LNCaP clone FGC (cell line): ENCODE data around the gene NDST3.

Source experiments
- DNase-seq: peaks from one replicate; pipeline ENCODE4 v3.0.0-alpha.2; 2011; ENCODE audit warnings: low read depth
- H3K4me3 ChIP-seq: 2 replicates; pipeline ENCODE4 v1.5.1; 2011; ENCODE audit warnings: mild to moderate bottlenecking, low read depth, low read length, control low read depth
- TF ChIP-seq, protein P1 (sequence below): IDR thresholded peaks from 2 replicates; pipeline ENCODE4 v1.5.1; 2012; ENCODE audit warnings: mild to moderate bottlenecking; ENCODE audit not compliant: control insufficient read depth, insufficient read depth; ENCODE audit errors: extremely low read depth

The NDST3 gene

DNA sequence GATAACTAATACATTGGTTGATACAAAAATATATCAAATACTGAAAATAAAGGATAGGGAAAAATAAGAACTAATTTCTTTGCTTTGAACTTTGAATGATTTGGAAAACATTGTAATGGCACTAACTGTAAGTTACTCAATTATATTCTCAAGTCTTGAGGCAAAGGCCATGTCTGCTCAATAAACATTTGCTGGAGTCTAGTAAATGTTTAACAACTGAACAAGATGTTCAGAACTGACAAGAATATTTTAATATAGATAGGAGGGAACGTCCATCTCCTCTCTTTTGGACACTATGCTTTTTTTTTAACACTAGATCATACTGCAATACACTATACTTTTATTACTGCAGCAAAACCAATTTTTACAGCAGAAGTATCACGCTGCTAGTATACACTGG is 242.3 kb downstream of the NDST3 start:
- TF ChIP-seq, protein P1, sequence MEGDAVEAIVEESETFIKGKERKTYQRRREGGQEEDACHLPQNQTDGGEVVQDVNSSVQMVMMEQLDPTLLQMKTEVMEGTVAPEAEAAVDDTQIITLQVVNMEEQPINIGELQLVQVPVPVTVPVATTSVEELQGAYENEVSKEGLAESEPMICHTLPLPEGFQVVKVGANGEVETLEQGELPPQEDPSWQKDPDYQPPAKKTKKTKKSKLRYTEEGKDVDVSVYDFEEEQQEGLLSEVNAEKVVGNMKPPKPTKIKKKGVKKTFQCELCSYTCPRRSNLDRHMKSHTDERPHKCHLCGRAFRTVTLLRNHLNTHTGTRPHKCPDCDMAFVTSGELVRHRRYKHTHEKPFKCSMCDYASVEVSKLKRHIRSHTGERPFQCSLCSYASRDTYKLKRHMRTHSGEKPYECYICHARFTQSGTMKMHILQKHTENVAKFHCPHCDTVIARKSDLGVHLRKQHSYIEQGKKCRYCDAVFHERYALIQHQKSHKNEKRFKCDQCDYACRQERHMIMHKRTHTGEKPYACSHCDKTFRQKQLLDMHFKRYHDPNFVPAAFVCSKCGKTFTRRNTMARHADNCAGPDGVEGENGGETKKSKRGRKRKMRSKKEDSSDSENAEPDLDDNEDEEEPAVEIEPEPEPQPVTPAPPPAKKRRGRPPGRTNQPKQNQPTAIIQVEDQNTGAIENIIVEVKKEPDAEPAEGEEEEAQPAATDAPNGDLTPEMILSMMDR = no peak
- no peak overlapping the region; the same call in 1 of the 2 replicates for H3K4me3 ChIP-seq
- DNase-seq = peak; percentile 58

DNA sequence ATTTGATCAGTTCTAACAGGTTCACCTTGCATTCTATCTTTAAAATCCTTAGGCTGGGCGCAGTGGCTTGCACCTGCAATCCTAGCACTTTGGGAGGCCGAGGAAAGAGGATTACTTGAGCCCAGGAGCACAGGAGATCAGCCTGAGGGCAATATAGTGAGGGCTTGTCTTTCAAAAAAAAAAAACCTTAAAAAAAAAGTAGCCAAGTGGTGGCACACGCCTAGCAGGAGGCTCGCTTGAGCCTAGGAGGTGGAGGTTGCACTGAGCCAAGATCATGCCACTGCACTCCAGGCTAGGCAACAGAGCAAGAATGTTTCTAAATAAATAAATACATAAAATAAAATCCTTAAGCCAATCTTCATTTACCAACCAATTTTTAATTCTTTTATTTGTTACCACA is 243.0 kb downstream of the NDST3 start:
- TF ChIP-seq, protein P1 = no peak
- peak overlapping the region; percentile 77 for H3K4me3 ChIP-seq

DNA sequence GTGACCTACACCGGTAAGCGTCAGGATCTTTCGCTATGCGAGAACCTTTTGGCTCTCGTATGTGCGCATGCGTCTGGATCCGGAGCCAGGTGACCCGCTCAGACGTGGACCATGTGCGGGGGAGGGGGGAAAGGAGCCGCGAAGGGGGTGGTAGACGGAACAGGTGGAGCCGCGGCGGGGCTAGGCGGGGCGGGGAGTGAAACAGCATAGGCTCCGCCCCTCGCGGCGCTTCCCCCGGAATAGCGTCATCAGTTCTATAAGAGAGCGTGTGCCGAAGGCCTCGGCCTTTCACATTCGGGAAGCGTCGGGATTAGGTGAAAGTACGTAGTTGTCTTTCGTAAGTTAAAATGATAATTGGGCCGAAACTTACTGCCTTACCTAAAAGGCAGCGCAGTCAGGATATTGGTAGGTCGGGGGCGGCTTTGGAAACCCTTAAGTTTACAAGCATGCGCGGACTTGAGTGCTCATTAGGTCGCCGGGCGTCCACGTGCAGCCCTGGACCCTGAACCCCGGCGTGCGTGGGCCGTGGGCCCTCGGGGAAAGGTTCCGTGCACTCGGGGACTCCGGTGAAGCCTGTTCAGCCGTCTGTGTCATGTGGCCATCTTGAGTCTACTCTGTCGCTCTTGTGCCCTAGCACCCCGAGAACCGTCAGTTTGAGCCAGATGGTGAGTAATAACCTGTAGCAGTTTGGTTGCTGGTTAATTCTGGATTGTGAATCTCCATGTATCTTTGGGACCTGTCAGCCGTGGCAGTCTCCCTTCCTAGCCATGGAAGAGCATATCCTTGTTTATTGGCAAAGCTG is 244.4 kb downstream of the NDST3 start:
- TF ChIP-seq, protein P1 = no peak
- H3K4me3 ChIP-seq = peak overlapping the region; percentile 77
- peak; percentile 86 for DNase-seq

More for the DNA sequence above, 243.0 kb downstream of the NDST3 start:
- DNase-seq = no peak

DNA sequence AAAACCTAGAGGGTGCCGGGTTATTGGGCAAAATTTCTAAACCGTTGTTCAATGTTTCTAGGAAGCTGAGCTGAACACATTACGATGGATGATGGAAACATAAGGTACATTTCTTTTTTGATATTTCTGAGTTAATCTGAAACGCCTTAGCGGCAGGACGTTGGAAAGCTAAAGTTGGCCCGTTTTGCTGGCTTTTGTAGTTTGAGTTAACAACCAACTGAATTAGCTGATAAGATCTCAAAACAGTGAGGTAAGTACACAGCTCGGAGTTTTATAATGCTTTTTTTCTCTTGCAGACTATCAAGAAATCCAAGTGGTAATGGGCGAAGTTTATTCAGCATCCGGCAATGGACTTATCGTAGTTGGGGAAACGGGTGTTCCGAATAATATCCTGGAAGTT is 245.0 kb downstream of the NDST3 start:
- TF ChIP-seq, protein P1 = no peak
- DNase-seq = peak; percentile 46
- H3K4me3 ChIP-seq = peak overlapping the region; percentile 77

DNA sequence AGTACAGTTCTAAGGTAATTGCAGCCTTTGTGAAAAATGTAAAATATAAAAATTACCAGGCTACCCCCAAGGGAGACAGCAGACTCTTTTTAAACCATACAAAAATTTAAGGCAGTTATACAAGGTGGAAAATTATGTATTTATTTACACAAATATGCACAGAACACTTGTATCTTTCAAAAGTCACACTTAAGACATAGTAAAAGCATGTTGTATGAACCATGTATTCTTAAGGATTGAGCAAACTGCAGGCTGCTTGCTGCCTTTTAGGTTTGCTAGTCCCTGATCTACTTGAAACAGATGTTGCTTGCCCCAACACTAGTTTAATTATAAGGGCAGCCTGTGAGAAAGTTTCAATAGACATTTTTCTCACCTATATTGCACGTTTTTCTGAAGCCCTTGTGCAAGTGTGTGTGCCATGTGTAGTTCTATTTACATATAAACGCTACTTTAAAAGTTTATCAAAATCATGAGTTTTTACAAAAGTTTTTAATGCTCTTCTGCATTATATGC is 245.7 kb downstream of the NDST3 start:
- TF ChIP-seq, protein P1 = no peak
- H3K4me3 ChIP-seq = peak overlapping the region; percentile 77
- DNase-seq = no peak

DNA sequence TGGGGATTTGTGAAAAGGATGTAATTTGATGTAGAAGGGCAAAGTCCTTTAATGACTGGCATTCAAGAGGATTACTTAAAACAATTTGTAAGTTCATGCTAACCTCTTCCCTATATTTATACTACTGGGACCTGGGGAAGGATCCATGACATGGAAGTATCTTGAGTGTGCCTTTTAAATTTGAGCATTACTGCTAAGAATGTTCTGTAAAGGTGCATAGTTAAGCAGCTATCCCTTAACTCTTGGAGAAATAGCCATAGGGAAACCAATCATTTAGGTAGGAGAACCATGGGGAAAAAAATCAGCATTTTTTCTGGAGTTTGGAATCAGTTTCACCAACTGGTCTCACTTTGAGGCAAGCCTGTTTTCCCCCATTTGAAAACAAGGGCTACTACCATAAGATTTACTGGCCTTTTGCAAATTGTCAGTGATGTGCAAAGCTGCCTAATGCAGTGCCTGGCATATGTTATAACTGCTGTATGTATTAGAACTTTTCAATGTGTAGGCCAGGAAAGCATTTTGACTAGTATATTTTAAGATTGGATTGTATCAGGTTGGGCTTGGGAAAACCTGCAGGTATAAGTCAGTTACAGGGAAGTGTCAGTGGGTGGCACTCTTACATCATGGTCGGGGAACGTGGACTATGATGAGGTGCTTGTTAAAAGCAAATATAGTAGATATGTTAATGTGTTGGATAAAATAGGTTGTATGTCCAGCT is 246.4 kb downstream of the NDST3 start:
- DNase-seq = peak; percentile 79
- H3K4me3 ChIP-seq = peak overlapping the region; percentile 77; the same call in 1 of the 2 replicates
- TF ChIP-seq, protein P1 = peak; percentile 79
